HG02981 (cell line): ENCODE results near the gene SCOC.

Experiments
- ATAC-seq: cut with Tn5 transposase; IDR thresholded peaks from one replicate; pipeline ENCODE4 v1.9.1; 2021; ENCODE audit warnings: mild to moderate bottlenecking, moderate library complexity; ENCODE audit not compliant: unreplicated experiment

The SCOC gene

GRCh38 chr4:140373328-140374129 is at the start of gene SCOC:
TSS of gene SCOC (plus strand) at chr4:140373646. CDS start at chr4:140379171, 5,525 bp downstream.
- peak; percentile 94 for ATAC-seq

- ATAC-seq = no peak
These were observed 47.0 kb upstream of the SCOC start for GRCh38 chr4:140326395-140326993.

GRCh38 chr4:140330311-140330900 is 43.0 kb upstream of the SCOC start:
- ATAC-seq = no peak

GRCh38 chr4:140331245-140331644 is 42.2 kb upstream of the SCOC start:
- no peak for ATAC-seq

- ATAC-seq = no peak
These were observed 41.6 kb upstream of the SCOC start for GRCh38 chr4:140331876-140332275.

GRCh38 chr4:140332734-140333133 is 40.7 kb upstream of the SCOC start:
- ATAC-seq = no peak

GRCh38 chr4:140333523-140333922 is 39.9 kb upstream of the SCOC start:
- no peak for ATAC-seq

- ATAC-seq = no peak
These were observed 38.4 kb upstream of the SCOC start for GRCh38 chr4:140335076-140335475.

GRCh38 chr4:140336730-140337129 is 36.7 kb upstream of the SCOC start:
- no peak for ATAC-seq

- no peak for ATAC-seq
These were observed 30.8 kb upstream of the SCOC start for GRCh38 chr4:140342620-140343019.

- peak; percentile 94 for ATAC-seq
These were observed 30.1 kb upstream of the SCOC start for GRCh38 chr4:140343303-140343702.

- no peak for ATAC-seq
These were observed 29.3 kb upstream of the SCOC start for GRCh38 chr4:140344101-140344500.

GRCh38 chr4:140344621-140345020 is 28.8 kb upstream of the SCOC start:
- ATAC-seq = no peak

- no peak for ATAC-seq
These were observed 27.3 kb upstream of the SCOC start for GRCh38 chr4:140346136-140346535.

- ATAC-seq = no peak
These were observed 23.6 kb upstream of the SCOC start for GRCh38 chr4:140349816-140350215.

- ATAC-seq = no peak
These were observed 22.1 kb upstream of the SCOC start for GRCh38 chr4:140351093-140352075.

- ATAC-seq = no peak
These were observed 19.7 kb upstream of the SCOC start for GRCh38 chr4:140353786-140354185.

- ATAC-seq = no peak
These were observed 18.2 kb upstream of the SCOC start for GRCh38 chr4:140355288-140355687.

- no peak for ATAC-seq
These were observed 15.6 kb upstream of the SCOC start for GRCh38 chr4:140357868-140358267.

GRCh38 chr4:140358281-140358680 is 15.2 kb upstream of the SCOC start:
- ATAC-seq = no peak
